CD4-positive, alpha-beta T cell treated with Interleukin-17A for 4 hours (primary cell): ENCODE results near the gene ERVMER34-1.

Experiments
- DNase-seq: peaks from one replicate; pipeline ENCODE4 v3.0.0-alpha.2; 2020; ENCODE audit warnings: mixed read lengths

The ERVMER34-1 gene

GRCh38 chr4:52716364-52717151, 34.7 kb downstream of the ERVMER34-1 start:
- no peak for DNase-seq

- no peak for DNase-seq
Observed at GRCh38 chr4:52715914-52716313, 35.3 kb downstream of the ERVMER34-1 start.

- no peak for DNase-seq
Observed at GRCh38 chr4:52715255-52715897, 35.8 kb downstream of the ERVMER34-1 start.

GRCh38 chr4:52714597-52715254, 36.5 kb downstream of the ERVMER34-1 start:
- DNase-seq = no peak

GRCh38 chr4:52713456-52713937, 37.7 kb downstream of the ERVMER34-1 start:
- DNase-seq = no peak

GRCh38 chr4:52712251-52713130, 38.7 kb downstream of the ERVMER34-1 start:
- peak; percentile 98 for DNase-seq

- DNase-seq = no peak
Observed at GRCh38 chr4:52711834-52712250, 39.4 kb downstream of the ERVMER34-1 start.

- DNase-seq = no peak
Observed at GRCh38 chr4:52711272-52711671, 40.0 kb downstream of the ERVMER34-1 start.

- no peak for DNase-seq
Observed at GRCh38 chr4:52709155-52709554, 42.1 kb downstream of the ERVMER34-1 start.

GRCh38 chr4:52704661-52705060, 46.6 kb downstream of the ERVMER34-1 start:
- no peak for DNase-seq

GRCh38 chr4:52704133-52704532, 47.1 kb downstream of the ERVMER34-1 start:
- DNase-seq = no peak

- DNase-seq = no peak
Observed at GRCh38 chr4:52701207-52701606, 50.0 kb downstream of the ERVMER34-1 start.

GRCh38 chr4:52694936-52695335, 56.3 kb downstream of the ERVMER34-1 start:
- no peak for DNase-seq

GRCh38 chr4:52693492-52693891, 57.7 kb downstream of the ERVMER34-1 start:
- DNase-seq = no peak
